ENCODE measurements around the gene ZNF831. TPM values are rescaled to one million over a fixed set of nuclear protein-coding genes. Genes with fewer than 3 reads are reported as not detected.

The ZNF831 gene
- total RNA-seq, 1 donor from 2014 or later: not detected

- Mint-ChIP-seq H3K9me3 (peaks cover 4% of the 10 kb centered on the region), H3K27me3 (ENCODE audit: low read depth) (peaks cover 8% of the 10 kb centered on the region), H3K4me3 (no peak overlapping the region), H3K4me1 (no peaks in the 10 kb centered on the region), H3K36me3 (ENCODE audit: low read depth) (no peaks in the 10 kb centered on the region), H3K27ac (ENCODE audit: unreplicated experiment) (no peak overlapping the region)
- TF ChIP-seq, protein P1, sequence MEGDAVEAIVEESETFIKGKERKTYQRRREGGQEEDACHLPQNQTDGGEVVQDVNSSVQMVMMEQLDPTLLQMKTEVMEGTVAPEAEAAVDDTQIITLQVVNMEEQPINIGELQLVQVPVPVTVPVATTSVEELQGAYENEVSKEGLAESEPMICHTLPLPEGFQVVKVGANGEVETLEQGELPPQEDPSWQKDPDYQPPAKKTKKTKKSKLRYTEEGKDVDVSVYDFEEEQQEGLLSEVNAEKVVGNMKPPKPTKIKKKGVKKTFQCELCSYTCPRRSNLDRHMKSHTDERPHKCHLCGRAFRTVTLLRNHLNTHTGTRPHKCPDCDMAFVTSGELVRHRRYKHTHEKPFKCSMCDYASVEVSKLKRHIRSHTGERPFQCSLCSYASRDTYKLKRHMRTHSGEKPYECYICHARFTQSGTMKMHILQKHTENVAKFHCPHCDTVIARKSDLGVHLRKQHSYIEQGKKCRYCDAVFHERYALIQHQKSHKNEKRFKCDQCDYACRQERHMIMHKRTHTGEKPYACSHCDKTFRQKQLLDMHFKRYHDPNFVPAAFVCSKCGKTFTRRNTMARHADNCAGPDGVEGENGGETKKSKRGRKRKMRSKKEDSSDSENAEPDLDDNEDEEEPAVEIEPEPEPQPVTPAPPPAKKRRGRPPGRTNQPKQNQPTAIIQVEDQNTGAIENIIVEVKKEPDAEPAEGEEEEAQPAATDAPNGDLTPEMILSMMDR (conservative IDR thresholded peaks at IDR 0.05): no peak
- DNase-seq (ENCODE audit: low read depth, low spot score): no peak
These were observed 1.9 kb upstream of the ZNF831 start for GRCh38 chr20:59161721-59162120.

- H3K4me3 Mint-ChIP-seq: no peak overlapping the region
- peaks cover 11% of the 10 kb centered on the region for H3K27me3 Mint-ChIP-seq (ENCODE audit: low read depth)
- H3K27ac Mint-ChIP-seq (ENCODE audit: unreplicated experiment): no peak overlapping the region
- TF ChIP-seq, protein P1 (conservative IDR thresholded peaks at IDR 0.05): no peak
- no peaks in the 10 kb centered on the region for H3K4me1 Mint-ChIP-seq
- DNase-seq (ENCODE audit: low read depth, low spot score): no peak
- H3K36me3 Mint-ChIP-seq (ENCODE audit: low read depth): no peaks in the 10 kb centered on the region
- peaks cover 10% of the 10 kb centered on the region for H3K9me3 Mint-ChIP-seq
These were observed 1.2 kb downstream of the ZNF831 start for GRCh38 chr20:59164686-59165391.

DNA sequence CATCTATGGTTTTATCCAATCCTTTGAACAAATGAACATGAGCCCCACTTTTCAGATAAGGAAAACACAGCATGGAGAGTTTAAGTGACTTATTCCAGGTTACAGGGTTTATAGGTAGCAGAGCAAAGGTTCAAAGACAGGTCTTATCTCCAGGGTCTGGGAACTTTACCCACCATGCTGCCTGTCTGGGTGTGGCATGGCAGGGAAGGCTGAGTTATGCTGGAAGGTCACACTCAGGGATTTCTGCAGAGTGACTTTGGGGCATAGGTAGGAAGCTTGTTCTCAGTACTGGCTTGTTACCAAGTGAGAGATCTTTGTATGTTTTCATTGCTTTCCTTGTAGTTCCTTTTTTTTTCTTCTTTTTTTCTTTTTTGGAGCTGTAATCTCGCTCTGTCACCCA is 1.8 kb downstream of the ZNF831 start:
- TF ChIP-seq, protein P1 (conservative IDR thresholded peaks at IDR 0.05): no peak

DNA sequence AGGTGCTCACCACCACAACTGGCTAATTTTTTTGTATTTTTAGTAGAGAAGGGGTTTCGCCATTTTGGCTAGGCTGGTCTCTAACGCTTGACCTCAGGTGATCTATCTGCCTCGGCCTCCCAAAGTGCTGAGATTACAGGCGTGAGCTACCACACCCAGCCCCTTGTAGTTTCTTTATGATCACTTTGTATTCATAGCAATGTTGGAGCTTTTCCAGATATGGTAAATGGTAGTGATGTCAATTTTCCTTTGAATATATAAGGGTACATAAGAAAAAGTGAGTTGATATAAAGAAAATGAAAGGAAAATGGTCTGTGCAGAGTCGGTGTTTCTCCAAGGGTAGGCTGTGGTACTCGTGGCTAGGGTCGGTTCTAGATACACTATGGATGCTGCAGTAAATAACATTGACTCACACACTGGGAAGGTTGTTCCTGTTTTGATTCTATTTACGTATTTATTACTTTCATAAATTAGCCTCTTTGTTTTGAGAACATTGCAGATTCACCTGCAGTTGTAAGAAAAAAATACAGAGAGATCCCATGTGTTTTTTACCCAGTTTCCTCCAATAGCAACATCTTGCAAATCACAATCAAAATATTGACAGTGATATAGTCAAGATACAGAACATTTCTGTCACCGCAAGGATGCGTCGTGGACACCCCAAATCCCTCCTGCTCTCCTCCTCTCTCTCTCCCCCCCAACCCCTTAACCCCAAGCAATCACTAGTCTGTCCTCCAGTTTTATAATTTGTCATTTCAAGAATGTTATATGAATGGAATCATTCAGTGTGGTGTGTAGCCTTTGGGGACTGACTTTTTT is 2.5 kb downstream of the ZNF831 start:
- no peak overlapping the region for H3K4me3 Mint-ChIP-seq
- peaks cover 12% of the 10 kb centered on the region for H3K9me3 Mint-ChIP-seq
- no peak overlapping the region for H3K27ac Mint-ChIP-seq (ENCODE audit: unreplicated experiment)
- peaks cover 14% of the 10 kb centered on the region for H3K27me3 Mint-ChIP-seq (ENCODE audit: low read depth)
- DNase-seq (ENCODE audit: low read depth, low spot score): no peak
- H3K4me1 Mint-ChIP-seq: no peaks in the 10 kb centered on the region
- no peaks in the 10 kb centered on the region for H3K36me3 Mint-ChIP-seq (ENCODE audit: low read depth)
- TF ChIP-seq, protein P1 (conservative IDR thresholded peaks at IDR 0.05): no peak

More for the DNA sequence above, 1.8 kb downstream of the ZNF831 start:
- no peak overlapping the region for H3K4me3 Mint-ChIP-seq
- H3K9me3 Mint-ChIP-seq: peaks cover 12% of the 10 kb centered on the region
- peaks cover 11% of the 10 kb centered on the region for H3K27me3 Mint-ChIP-seq (ENCODE audit: low read depth)
- DNase-seq (ENCODE audit: low read depth, low spot score): no peak
- no peaks in the 10 kb centered on the region for H3K36me3 Mint-ChIP-seq (ENCODE audit: low read depth)
- no peaks in the 10 kb centered on the region for H3K4me1 Mint-ChIP-seq
- H3K27ac Mint-ChIP-seq (ENCODE audit: unreplicated experiment): no peak overlapping the region

DNA sequence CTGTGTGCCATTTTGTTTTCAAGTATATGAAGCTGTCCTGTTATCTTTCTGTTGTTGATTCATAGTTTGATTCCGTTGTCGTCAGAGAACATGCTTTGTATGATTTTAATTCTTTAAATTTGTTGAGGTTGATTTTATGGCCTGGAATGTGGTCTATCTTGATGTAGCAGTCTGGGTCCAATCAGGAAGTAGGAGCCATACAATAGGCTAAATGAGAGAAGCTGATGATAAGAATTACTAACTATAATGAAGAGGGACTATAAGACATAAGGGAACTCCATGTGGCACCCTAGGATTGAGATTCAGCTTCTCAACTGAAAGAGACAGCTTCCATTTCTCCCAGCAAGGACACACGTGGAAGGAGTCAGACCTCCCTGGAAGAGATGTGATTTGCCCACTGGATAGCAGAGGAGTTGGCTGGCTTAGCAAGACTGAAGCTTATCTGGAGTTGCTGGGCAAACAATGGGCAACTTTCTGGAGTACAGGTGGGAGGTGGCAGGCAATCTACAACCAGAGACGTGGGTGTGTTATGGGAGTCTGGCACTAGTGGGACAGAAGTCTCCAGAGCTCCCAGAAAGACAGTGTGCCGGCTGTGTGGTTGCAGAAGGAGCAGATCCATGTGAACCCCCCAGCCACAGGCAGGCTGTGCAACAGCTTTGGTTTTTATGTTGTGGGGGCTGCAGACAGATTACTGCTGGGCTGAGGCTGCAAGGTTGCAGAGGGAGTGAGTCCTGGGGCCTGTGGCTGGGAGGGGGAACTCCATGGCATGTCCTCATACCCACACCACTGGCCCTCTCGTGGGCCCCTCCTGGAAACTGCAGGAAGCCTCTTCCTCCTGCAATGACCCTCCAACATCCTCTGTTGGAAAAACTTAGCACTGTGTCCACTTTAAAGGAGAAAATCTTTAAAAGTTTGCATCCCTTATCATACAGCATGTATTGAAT is 7.1 kb downstream of the ZNF831 start:
- Mint-ChIP-seq H3K36me3 (ENCODE audit: low read depth) (no peaks in the 10 kb centered on the region), H3K4me1 (no peaks in the 10 kb centered on the region), H3K27ac (ENCODE audit: unreplicated experiment) (no peak overlapping the region), H3K9me3 (peaks cover 10% of the 10 kb centered on the region), H3K4me3 (no peak overlapping the region), H3K27me3 (ENCODE audit: low read depth) (peaks cover 10% of the 10 kb centered on the region)
- DNase-seq (ENCODE audit: low read depth, low spot score): no peak
- TF ChIP-seq, protein P1 (conservative IDR thresholded peaks at IDR 0.05): no peak
